GM21786 (cell line): Measurements from ENCODE around the gene SMYD1.

Experiments
- ATAC-seq: cut with Tn5 transposase; IDR thresholded peaks from one replicate; pipeline ENCODE4 v1.9.1; 2021; ENCODE audit not compliant: unreplicated experiment

Gene SMYD1

DNA sequence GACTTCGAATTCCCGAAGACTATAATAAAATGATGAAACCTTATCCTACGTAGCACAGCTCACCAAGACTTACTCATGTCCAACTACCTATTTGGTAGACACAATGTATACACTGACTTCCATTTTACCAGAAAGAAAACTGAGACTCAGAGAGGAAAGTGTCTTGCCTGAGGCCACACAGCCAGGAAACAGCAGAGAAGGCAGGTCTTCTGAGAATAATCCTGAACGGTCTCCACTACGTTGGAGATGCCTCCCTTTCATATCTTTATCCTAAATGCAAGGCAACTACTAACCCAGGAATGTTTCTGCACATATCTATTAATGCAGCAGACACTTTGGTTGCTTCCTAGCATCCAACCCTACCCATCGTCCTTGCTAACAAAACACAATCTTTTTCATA is 72.2 kb downstream of the SMYD1 start:
- ATAC-seq: no peak

DNA sequence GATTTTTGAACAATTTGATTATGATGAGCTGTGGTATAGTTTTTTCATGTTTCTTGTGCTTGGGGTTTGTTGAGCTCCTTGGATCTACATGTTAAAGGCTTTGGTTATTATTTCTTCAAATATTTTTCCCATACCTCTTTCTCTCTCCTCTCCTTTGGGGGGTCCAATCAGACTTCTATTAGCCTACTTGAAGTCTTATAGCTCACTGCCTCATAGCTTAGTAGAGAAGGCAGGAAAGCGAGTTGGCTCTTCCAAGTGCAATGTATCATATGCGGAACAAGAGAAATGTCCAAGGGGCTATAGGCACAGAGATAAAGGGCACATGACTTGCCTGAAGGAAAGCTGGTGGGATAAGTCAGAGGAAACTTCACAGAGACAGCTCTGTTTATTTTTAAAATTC is 74.3 kb downstream of the SMYD1 start:
- ATAC-seq: no peak

DNA sequence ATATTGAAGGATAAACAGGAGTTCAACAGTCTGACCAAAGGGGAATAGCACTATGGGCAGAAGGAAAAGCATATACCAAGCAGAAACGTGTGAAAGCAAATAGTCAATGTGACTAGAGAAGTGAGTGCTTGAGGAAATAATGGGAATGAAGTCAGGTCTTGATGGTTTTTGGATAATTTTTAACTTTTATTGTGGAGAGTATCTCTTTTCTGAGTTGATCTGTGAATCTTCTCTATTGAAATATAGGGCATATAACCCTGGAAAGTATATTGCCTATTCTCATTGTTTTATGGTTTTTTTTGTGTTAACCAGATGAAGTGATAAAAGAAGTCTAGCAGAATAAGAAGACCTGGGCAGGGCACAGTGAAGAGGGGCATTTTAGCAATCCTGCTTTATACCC is 76.6 kb downstream of the SMYD1 start:
- no peak for ATAC-seq

DNA sequence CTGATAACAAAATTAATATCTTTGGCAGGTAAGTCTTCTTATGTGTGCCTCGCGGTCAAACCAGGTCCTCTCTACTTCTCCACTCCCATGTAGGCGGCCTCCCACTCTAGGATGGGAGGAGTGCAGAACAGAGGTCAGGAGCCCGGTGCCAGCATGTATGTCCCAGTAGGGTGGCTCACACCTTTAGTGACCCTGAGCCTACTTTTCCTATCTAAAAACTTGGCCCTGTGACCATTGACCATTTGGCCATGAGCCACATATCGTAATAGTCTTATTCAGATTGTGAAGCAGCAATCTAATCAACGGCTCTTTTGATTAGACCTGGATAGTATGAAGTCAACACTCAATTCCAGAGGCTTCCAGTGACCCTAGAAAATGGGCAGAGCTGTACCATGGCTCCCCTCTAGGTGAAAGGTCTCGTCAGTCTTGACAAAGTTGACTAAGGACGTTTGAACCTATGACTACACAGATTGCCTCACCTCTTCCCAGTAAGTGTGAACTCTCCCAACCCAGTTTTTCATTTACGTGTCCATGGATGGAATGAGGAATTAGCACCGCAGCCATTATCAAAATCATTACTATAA is 77.4 kb downstream of the SMYD1 start:
- ATAC-seq: no peak

DNA sequence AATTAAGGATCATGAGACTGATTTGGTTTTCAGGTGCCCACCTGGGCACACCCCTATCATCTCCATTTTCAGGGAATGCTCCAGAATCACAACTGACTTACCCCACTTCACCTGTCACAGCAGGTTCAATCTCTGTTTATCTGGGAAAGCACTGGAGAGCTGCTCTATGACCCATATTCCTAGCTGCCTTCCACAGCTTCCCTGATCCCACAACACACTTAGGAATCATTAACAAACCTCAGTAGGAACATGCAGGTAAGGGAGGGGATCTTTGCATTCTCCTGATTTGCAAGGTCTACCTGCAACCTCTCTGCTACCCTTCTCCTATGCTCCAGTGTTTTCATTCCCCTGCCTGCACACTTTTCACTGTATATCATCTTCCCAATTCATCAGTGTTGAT is 79.0 kb downstream of the SMYD1 start:
- no peak for ATAC-seq

DNA sequence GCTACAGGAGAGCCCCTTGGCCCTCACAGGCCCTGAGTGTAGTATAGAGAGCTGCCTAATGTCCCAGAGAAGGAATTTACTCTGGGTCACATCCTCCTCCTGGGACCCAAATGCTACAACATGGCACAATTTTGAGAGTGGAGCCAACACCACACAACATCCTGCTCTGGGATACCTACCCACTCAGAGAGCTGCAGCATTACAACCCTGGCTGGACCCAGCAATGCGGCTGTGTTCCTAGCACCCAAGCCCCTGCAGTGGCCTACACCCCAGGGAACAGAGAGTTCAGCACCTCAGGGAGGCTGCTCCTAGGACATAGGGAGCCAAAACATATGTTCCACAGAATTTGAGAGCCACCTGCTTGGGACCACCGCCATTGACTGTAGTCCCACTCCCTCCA is 79.5 kb downstream of the SMYD1 start:
- ATAC-seq: no peak

DNA sequence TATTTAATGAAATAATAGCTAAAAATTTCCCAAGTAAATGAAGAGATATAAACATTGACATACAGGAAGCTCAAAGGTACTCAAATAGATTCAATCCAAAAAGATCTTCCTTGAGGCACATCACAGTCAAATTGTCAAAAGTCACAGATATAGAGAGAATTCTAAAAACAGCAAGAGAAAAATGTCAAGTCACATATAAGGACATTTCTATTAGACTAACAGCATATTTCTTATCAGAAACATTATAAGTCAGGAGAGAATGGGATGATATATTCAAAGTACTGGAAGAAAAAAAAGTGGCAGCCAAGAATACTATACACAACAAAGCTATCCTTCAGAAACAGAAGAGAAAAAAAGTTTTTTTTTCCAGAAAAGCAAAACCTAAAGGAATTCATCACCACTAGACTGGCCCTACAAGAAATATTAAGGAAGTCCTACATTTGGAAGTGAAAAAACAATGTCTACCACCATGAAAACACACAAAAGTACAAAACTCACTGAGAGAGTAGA is 81.4 kb downstream of the SMYD1 start:
- ATAC-seq: no peak

DNA sequence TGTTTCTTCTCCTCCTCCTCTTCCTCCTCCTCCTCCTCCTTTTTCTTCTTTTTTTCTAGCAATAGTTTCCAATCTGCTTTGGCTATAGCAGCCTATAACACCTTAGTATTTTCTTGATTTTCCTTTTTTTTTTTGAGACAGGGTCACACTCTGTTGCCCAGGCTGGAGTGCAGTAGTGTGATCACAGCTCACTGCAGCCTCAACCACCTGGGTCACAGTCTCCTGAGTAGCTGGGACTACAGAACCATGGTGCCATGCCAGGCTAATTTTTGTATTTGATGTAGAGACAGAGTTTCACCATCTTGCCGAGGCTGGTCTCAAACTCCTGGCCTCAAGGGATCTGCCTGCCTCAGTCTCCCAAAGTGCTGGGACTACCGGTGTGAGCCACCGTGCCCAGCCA is 91.9 kb downstream of the SMYD1 start:
- ATAC-seq: no peak

DNA sequence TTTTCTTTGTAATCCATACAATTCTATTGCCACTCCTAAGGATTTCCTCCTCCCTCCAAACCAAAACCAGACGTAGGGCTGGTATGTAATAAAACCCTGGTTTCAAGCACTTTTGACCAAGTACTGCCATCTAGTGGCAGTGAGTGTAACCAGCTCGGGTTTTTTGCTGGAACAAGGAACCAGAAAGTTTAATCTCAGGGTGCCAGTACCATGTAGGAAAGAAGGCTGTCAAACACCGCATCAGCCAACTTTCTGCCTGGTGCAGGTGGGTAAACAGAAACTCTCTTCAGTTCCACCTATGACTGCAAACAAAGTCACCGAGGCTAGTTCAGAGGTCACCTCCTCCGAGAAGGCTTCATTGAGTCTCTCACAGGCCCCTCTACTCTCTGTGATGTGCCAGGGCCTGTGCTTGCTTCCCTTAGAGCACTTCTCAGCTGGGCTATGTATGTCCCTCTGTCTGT is 92.4 kb downstream of the SMYD1 start:
- ATAC-seq: no peak

DNA sequence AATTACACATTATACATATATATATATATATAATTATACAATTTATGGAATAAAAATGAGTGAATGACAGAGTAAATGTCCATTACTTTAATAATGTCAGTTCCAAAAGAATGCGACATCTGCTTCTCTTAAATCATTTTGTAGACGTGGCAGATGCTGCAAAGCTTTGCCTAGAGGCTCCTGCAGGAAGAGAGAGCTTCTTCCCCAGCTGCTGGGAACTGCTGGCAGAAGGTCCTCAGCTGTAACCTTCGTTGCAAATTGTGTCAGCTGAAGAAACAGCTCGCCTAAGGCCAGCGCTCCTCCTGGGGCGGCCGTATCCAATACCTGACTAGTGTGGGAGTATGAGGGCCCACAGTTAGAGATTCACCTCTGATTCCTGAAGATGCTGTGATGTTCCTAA is 92.9 kb downstream of the SMYD1 start:
- ATAC-seq: no peak

DNA sequence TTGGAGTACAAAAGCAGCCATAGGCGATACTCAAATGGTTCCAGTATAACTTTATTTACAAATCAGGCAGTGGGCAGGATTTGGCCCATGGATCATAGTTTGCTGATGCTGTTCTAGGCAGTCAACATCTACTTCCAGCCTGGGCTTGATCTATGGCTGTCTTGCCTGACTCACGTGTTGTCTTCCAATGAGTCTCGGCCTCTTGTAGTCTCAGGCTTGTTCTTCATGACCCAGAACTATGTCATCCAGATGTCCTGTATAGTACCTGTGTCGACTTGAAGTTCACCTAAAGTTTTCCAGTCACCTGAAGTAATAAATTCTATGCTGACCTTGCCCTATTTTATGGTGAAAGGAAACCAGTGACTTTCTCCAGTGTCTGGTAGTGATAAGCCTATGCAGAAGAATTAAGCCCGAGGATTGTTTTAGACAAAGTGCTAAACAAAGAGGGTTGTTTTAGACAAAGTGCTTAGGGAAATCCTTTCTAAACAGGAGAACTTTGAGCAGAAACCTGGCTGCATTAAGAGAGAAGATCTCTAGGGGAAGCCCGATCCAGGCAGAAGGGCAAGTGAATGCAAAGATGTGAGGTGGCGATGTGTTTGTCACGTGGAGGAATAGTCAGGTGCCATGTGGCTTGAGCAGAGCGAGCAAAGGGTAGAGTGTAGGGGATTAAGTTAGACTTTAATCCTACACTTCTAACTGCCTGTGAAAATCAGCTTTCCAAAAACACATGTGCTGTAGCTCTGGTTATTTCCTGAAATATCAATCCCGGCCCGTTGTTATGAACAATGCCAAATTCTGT is 94.0 kb downstream of the SMYD1 start:
- no peak for ATAC-seq
